ENCODE results near the gene ZNF777. TPM values are rescaled to one million over a fixed set of nuclear protein-coding genes. Genes with fewer than 3 reads are reported as not detected.

ZNF777 gene
- total RNA-seq, 2 experiments from 2014 or later = 11.7 to 12.5 TPM

DNA sequence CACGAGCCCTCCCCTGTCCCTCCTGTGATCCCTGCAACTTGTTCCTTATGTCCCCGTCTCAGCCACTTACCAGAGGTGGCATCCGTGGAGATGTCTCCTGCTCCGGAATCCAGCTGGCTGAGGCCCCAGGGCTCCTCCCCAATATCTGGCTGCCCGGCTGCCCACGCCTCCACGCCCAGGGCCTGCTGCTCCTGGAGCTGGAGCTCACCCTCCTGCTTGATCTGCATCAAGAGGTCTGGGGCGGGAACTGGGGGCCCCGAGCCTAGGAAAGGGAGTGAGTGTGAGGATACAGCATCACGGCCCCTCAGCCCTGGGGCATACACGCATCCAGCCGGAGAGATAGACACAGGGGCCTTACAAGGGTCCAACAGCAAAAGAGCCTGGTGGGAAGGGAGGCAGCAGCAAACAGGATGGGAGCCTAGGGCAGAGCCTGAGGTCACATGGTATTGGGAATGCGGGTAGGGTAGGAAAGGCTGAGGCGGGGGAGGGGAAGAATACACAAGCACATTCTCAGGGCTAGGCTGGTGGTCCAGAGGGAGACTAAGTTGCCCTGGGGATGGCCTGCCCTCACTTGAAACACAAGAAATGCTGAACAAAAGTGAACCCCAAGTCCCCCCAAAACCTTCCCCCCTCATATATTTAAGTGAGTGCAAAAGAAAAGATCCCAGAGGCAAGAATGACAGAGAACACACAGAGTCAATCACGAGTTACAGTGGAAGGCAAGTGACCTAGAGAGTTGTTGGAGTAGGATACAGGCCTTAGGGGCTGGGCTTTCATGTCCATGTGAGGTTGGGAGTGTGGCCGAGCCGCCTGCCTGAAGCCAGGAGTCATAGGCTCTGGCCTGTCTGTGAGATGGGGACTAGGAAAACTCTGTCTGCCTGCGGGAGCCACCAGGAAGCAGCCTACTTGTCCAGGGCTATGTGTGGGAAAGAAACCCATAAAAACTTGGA is 16.9 kb upstream of the ZNF777 start:
- ChIA-PET CTCF (no interaction called here), POLR2A (interaction anchor here (1.1 kb wide), 1 partner anchor 17 kb away, joined by 4 read pairs; the partner anchor contains the start of gene ZNF777)
- DNase-seq (no peak), ATAC-seq (no peak)
- Mint-ChIP-seq H3K9me3 (peaks cover 8% of the 10 kb centered on the region), H3K4me1 (ENCODE audit: low read depth) (no peaks in the 10 kb centered on the region), H3K36me3 (ENCODE audit: low read depth) (peaks cover 45% of the 10 kb centered on the region), H3K27ac (no peak overlapping the region), H3K4me3 (no peak overlapping the region), H3K27me3 (no peaks in the 10 kb centered on the region)
- intact Hi-C loops (cut with micrococcal nuclease) = no loop called here
- TF ChIP-seq, protein P1, sequence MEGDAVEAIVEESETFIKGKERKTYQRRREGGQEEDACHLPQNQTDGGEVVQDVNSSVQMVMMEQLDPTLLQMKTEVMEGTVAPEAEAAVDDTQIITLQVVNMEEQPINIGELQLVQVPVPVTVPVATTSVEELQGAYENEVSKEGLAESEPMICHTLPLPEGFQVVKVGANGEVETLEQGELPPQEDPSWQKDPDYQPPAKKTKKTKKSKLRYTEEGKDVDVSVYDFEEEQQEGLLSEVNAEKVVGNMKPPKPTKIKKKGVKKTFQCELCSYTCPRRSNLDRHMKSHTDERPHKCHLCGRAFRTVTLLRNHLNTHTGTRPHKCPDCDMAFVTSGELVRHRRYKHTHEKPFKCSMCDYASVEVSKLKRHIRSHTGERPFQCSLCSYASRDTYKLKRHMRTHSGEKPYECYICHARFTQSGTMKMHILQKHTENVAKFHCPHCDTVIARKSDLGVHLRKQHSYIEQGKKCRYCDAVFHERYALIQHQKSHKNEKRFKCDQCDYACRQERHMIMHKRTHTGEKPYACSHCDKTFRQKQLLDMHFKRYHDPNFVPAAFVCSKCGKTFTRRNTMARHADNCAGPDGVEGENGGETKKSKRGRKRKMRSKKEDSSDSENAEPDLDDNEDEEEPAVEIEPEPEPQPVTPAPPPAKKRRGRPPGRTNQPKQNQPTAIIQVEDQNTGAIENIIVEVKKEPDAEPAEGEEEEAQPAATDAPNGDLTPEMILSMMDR (IDR thresholded peaks at IDR 0.05) = no peak

DNA sequence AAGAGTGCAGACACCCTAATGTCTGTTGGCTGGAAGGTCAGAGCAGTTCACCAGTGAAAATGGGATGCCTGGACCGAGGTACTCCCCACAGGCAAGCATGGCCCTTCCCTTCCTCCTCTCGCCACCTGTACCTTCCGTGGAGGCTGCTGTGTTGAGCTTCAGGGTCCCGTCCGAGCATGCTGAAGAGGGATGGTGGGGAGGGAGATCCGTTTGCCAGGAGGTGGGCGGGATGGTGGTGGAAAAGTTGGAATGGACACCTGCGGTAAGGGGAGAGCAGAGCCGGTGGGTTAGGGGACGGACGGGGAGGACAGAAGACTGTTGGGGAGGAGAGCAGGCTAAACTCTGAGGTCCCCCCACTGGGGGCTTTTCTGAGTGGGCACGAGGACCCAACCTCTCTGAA is 15.9 kb upstream of the ZNF777 start:
- TF ChIP-seq, protein P1 (IDR thresholded peaks at IDR 0.05) = no peak
- ChIA-PET CTCF (interaction anchor here (1.0 kb wide), 1 partner anchor 16 kb away, joined by 5 read pairs; the partner anchor contains the start of gene ZNF777), POLR2A (interaction anchor here (1.1 kb wide), 1 partner anchor 16 kb away, joined by 4 read pairs; the partner anchor contains the start of gene ZNF777)
- Mint-ChIP-seq H3K27me3 (no peaks in the 10 kb centered on the region), H3K36me3 (ENCODE audit: low read depth) (peaks cover 51% of the 10 kb centered on the region), H3K9me3 (peaks cover 8% of the 10 kb centered on the region), H3K4me1 (ENCODE audit: low read depth) (no peaks in the 10 kb centered on the region), H3K4me3 (no peak overlapping the region), H3K27ac (no peak overlapping the region)
- ATAC-seq (no peak), DNase-seq (no peak)
- intact Hi-C loops (cut with micrococcal nuclease) = no loop called here

DNA sequence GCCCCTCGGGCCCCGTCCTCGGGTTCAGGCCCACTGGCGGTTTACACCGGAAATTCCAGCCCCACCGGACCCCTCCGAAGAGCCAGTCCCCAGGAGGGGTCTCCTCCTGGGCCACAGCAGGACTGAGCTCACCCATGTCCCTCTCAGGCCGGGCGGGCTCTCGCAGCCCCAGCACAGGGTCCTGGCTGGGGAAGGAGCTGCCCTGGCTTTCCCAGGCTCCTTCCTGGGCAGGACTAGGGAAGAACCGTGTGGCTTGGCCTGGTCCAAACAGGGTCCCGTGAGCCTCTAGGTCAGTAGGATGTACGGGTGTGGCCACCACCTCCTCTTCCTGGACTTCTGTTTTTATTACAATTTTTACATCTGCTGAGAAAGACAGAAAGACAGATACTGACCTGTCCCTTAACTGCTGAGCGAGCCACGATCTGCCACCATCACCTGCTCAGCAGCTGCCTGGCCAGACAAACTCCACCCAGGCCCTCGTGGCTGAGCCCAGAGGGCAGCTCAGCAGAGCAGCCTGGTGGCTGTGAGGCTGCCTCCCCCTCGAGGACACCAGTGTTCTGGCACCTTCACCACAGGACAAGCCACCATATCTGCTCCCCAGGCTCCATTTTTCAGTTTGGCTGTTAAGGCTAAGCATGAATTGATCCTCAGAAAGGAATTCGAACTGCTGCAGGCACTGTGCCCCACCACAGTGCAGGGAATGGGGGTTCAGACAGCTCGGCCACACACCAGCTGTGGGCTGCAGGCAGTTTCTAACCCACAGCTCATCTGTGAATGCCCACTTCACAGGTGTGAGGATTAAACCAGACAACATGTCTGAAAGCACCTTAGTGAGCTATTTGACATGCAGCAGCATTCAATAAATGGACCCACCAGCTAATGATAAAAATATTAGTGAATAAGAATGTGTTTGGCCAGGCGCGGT is 14.5 kb upstream of the ZNF777 start:
- intact Hi-C loops (cut with micrococcal nuclease) = no loop called here
- TF ChIP-seq, protein P1 (IDR thresholded peaks at IDR 0.05) = no peak
- Mint-ChIP-seq H3K36me3 (ENCODE audit: low read depth) (peaks cover 56% of the 10 kb centered on the region), H3K4me3 (no peak overlapping the region), H3K27ac (peak overlapping the region; percentile 16), H3K4me1 (ENCODE audit: low read depth) (no peaks in the 10 kb centered on the region), H3K9me3 (peaks cover 11% of the 10 kb centered on the region), H3K27me3 (no peaks in the 10 kb centered on the region)
- ChIA-PET POLR2A (interaction anchor here (1.0 kb wide), 1 partner anchor 17 kb away, joined by 3 read pairs; no protein-coding TSS in a partner anchor), CTCF (interaction anchor here (0.6 to 2.4 kb wide), 4 partner anchors 10 to 118 kb away, joined by 3 to 7 read pairs (median 4); partner anchors contain the start of gene ZNF777)
- no peak for DNase-seq
- ATAC-seq = no peak

DNA sequence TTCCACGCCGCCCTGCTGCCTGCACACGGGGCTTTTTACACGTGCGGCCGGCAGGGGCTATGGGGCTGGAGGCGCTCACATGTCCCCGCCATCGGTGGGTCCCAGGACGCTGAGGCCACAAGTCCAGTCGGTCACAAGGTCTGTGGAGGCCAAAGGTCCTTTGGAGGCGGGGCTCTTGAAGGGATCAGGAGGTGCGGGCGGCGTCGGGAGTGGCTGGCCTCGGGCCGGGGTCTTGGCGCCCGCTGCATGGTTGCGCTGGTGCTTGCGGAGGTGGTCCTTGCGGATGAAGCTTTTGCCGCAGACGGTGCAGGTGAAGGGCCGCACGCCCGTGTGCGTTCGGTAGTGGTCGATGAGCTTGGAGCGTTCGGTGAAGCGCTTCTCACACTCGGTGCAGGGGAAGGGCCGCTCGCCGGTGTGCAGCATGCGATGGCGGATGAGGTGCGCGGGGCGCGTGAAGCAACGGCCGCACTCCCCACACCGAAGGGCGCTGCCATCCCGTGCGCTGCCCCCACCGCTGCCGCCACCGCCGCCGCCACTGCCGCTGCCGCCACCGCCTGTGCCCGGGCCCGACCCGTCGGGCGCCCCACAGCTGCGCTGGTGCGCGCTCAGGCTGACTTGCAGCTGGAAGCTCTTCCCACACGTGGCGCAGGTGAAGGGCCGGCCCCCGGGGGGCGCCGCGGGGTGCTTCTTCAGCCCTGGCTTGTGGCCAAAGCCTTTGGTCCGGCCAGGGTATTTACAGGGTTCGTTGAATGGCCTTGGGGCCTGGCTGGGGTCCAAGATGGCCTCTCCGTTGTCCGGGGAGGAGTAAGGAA is 13.7 kb upstream of the ZNF777 start:
- POLR2A ChIA-PET = interaction anchor here (0.7 kb wide), 1 partner anchor 13 kb away, joined by 3 read pairs; no protein-coding TSS in a partner anchor
- H3K36me3 Mint-ChIP-seq (ENCODE audit: low read depth) = peaks cover 51% of the 10 kb centered on the region
- intact Hi-C loops (cut with micrococcal nuclease) = no loop called here

More for the DNA sequence above, 13.7 kb upstream of the ZNF777 start:
- CTCF ChIA-PET = interaction anchor here (1.3 to 2.4 kb wide), 3 partner anchors 14 to 118 kb away, joined by 3 to 7 read pairs (median 4); partner anchors contain the start of gene ZNF777
- no peaks in the 10 kb centered on the region for H3K27me3 Mint-ChIP-seq
- DNase-seq (no peak), ATAC-seq (no peak)
- no peaks in the 10 kb centered on the region for H3K4me1 Mint-ChIP-seq (ENCODE audit: low read depth)
- no peak overlapping the region for H3K4me3 Mint-ChIP-seq
- TF ChIP-seq, protein P1 (IDR thresholded peaks at IDR 0.05) = no peak
- peaks cover 11% of the 10 kb centered on the region for H3K9me3 Mint-ChIP-seq
- no peak overlapping the region for H3K27ac Mint-ChIP-seq

All from activated CD8-positive, alpha-beta T cell treated with anti-CD3 and anti-CD28 coated beads for 36 hours (primary cell).